ENCODE data around the gene OSBPL5. TPM values are rescaled to one million over a fixed set of nuclear protein-coding genes. Genes with fewer than 3 reads are reported as not detected.
A peak's percentile ranks its signal among the peaks of the same experiment; 100 is the strongest.

The OSBPL5 gene
- total RNA-seq, 4 donors from 2014 or later = 43.4 to 75.2 (median 56.8) TPM

DNA sequence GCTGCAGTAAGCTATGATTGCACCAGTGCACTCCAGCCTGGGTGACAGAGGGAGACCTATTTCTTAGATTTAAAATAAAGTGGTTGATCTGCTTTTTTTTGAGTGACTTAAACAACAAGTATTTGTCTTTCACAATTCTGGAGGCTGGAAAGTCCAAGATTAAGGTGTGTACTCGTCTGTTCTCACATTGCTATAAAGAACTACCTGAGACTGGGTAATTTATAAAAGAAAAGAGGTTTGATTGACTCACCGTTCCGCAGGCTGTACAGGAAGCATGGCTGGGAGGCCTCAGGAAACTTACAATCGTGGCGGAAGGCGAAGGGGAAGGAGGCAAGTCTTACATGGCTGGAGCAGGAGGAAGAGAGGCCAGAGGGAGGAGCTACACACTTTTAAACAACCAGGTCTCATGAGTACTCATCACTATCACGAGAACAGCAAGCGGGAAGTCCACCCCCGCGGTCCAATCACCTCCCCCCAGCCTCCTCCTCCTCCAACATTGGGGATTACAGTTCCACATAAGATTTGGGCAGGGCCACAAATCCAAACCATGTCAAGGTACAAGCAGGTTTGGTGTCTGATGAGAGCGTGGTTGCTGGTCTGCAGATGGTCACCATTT lies 19.7 kb upstream of the OSBPL5 start:
- 90% methylated on average over 11 of the region's 11 CpGs for WGBS
- Histone ChIP-seq H3K27ac (no peak overlapping the region), H3K27me3 (no peaks in the 10 kb centered on the region), H3K9me3 (no peaks in the 10 kb centered on the region), H3K36me3 (no peaks in the 10 kb centered on the region), H3K4me3 (no peak overlapping the region), H3K4me1 (no peaks in the 10 kb centered on the region)
- TF ChIP-seq POLR2AphosphoS5 (IDR thresholded peaks at IDR 0.05) (no peak), EP300 (IDR thresholded peaks at IDR 0.05) (no peak), POLR2A (IDR thresholded peaks at IDR 0.05) (no peak)
- TF ChIP-seq, protein P1, sequence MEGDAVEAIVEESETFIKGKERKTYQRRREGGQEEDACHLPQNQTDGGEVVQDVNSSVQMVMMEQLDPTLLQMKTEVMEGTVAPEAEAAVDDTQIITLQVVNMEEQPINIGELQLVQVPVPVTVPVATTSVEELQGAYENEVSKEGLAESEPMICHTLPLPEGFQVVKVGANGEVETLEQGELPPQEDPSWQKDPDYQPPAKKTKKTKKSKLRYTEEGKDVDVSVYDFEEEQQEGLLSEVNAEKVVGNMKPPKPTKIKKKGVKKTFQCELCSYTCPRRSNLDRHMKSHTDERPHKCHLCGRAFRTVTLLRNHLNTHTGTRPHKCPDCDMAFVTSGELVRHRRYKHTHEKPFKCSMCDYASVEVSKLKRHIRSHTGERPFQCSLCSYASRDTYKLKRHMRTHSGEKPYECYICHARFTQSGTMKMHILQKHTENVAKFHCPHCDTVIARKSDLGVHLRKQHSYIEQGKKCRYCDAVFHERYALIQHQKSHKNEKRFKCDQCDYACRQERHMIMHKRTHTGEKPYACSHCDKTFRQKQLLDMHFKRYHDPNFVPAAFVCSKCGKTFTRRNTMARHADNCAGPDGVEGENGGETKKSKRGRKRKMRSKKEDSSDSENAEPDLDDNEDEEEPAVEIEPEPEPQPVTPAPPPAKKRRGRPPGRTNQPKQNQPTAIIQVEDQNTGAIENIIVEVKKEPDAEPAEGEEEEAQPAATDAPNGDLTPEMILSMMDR (IDR thresholded peaks at IDR 0.05) = no peak
- DNase-seq (ENCODE audit: low spot score in 2 of 2) = no peak

DNA sequence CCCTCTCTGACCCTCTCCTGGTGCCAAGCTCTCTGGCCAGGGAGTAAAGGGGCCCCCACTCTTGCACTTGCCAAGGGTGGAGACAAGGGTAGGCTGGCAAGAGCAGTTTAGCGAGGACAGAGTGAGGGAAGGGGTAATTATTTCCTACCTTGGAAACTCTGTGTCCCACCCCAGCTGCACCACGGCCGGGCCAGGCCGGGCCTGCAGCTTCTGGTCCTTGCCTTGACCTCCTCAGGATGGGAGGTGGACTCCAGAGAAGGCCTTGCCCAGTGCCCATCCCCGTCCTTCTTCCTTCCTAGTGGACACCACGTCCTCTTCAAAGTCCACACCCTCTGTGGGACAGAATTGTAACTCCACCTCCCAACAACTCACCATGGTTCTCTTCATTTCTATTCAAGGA lies 18.4 kb upstream of the OSBPL5 start:
- Histone ChIP-seq H3K27me3 (no peaks in the 10 kb centered on the region), H3K4me1 (no peaks in the 10 kb centered on the region), H3K27ac (no peak overlapping the region), H3K4me3 (no peak overlapping the region), H3K36me3 (no peaks in the 10 kb centered on the region), H3K9me3 (no peaks in the 10 kb centered on the region)
- TF ChIP-seq EP300 (IDR thresholded peaks at IDR 0.05) (no peak), POLR2A (IDR thresholded peaks at IDR 0.05) (no peak), POLR2AphosphoS5 (IDR thresholded peaks at IDR 0.05) (no peak)
- TF ChIP-seq, protein P1 (IDR thresholded peaks at IDR 0.05) = no peak
- 83% methylated on average over 6 of the region's 6 CpGs for WGBS
- DNase-seq (ENCODE audit: low spot score in 2 of 2) = no peak

DNA sequence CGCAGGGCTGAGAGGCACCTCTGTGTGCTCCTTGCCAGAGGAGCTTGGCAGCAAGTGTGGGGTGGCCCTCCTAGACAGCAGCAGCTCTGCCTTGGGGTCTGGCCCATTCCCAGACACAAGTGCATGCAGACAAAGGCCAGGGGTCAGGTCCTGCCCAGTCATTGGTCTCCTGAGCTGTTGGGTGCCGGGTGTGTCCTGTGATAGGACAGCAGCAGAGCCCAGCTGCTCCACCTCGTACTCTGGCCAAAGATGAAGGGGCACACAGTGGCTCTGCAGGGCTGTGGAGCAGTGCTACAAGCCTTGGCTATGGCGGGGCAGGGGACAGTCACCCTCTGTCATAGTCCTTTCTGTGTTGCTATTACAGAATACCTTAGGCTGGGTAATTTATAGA lies 17.3 kb upstream of the OSBPL5 start:
- 80% methylated on average over 1 of the region's 4 CpGs for WGBS
- H3K36me3 ChIP-seq = no peaks in the 10 kb centered on the region
- TF ChIP-seq POLR2A (IDR thresholded peaks at IDR 0.05) (no peak), EP300 (IDR thresholded peaks at IDR 0.05) (no peak), POLR2AphosphoS5 (IDR thresholded peaks at IDR 0.05) (no peak)
- TF ChIP-seq, protein P1 (IDR thresholded peaks at IDR 0.05) = no peak
- no peak for DNase-seq (ENCODE audit: low spot score in 2 of 2)
- no peak overlapping the region for H3K27ac ChIP-seq
- no peak overlapping the region for H3K4me3 ChIP-seq
- no peaks in the 10 kb centered on the region for H3K27me3 ChIP-seq
- no peaks in the 10 kb centered on the region for H3K4me1 ChIP-seq
- H3K9me3 ChIP-seq = no peaks in the 10 kb centered on the region

DNA sequence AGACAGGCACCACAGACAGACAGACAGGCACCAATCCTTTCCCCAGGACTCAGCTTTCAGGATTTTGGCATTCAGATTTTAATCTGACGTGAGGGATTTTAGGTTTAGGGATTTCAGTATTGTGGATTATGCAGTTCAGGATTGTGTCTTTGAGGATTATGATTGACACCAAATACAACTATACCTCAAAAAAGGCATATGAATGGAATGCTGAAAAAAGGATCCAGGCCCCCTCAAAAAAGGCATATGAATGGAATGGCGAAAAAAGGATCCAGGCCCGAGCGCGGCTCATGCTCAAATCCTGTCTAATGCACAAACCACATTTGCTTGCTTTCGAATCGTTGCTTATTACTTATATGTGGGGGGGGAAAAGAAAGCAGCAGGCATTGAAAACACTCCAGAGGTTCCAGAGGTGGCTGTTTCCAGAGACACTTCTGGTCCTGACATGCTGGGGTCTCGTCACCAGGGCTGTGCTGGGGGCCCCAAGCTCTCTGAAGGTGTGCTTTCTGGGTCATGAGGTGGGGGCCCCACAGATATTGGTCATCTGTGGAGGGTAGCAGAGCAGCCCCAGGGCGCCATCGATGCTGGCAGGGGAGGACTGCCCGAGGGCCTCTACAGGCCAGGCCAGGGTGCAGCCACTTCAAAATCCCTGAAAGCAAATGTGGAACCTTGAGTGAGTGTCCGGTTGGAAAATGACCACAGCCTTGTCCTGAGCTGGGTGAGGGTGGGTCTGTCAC lies 16.8 kb upstream of the OSBPL5 start:
- 91% methylated on average over 8 of the region's 12 CpGs for WGBS
- H3K27me3 ChIP-seq = no peaks in the 10 kb centered on the region
- no peaks in the 10 kb centered on the region for H3K4me1 ChIP-seq
- H3K9me3 ChIP-seq = no peaks in the 10 kb centered on the region
- DNase-seq (ENCODE audit: low spot score in 2 of 2) = no peak
- H3K4me3 ChIP-seq = no peak overlapping the region
- H3K36me3 ChIP-seq = no peaks in the 10 kb centered on the region
- TF ChIP-seq POLR2A (IDR thresholded peaks at IDR 0.05) (no peak), EP300 (IDR thresholded peaks at IDR 0.05) (no peak), POLR2AphosphoS5 (IDR thresholded peaks at IDR 0.05) (no peak)
- TF ChIP-seq, protein P1 (IDR thresholded peaks at IDR 0.05) = no peak
- H3K27ac ChIP-seq = no peak overlapping the region

DNA sequence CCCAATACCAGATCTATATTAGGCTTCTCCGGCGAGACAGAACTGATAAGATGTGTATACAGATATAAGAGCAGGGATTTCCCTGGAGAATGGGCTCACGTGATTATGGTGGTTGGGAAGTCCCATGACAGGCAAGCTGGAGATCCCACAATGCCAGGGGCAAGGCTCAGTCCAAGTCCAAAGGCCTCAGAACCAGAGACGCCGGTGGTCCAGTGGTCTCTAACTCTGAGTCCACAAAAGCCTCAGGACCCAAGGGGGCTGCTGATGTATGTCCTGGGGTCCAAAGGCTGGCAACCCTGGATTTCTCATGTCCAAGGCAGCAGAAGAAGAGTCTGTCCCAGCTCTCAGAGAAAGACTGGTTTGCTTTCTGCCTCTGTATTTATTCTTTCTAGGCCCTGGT lies 15.8 kb upstream of the OSBPL5 start:
- peak in 1 of 2 donors; percentile 35 for DNase-seq (ENCODE audit: low spot score in 2 of 2)
- no peaks in the 10 kb centered on the region for H3K36me3 ChIP-seq
- H3K27me3 ChIP-seq = no peaks in the 10 kb centered on the region
- TF ChIP-seq POLR2AphosphoS5 (IDR thresholded peaks at IDR 0.05) (no peak), POLR2A (IDR thresholded peaks at IDR 0.05) (no peak), EP300 (IDR thresholded peaks at IDR 0.05) (no peak)
- TF ChIP-seq, protein P1 (IDR thresholded peaks at IDR 0.05) = no peak
- no peak overlapping the region for H3K27ac ChIP-seq
- 74% methylated on average over 5 of the region's 5 CpGs for WGBS
- H3K4me1 ChIP-seq = no peaks in the 10 kb centered on the region
- H3K9me3 ChIP-seq = peaks cover 4% of the 10 kb centered on the region
- no peak overlapping the region for H3K4me3 ChIP-seq
